DMS 273 (cell line): ENCODE results near the gene PI4KA.

ENCODE experiments used
- DNase-seq: peaks from one replicate; lab custom pipeline; 2025; ENCODE audit not compliant: unreplicated experiment; lab: John Stamatoyannopoulos, UW

PI4KA gene

DNA sequence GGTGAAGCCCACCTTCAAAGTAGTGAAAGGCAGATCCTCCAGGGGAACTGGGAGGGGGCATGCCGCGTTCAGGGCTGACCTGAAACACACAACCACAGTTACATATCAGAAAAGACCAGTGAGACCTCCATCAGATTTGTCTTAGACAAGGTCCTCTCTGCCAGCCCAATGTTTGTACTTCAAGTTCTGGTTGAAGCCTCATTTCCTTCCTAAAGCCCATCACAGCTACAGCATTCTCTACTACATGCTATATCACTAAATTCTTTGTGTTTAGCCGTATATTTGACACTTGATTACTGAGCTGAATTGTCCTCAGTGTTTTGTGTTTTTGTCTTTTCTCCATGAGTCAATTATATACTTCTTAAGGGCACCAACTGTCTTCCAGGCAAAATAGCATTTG is 40.1 kb downstream of the PI4KA start:
- DNase-seq: no peak

GRCh38 chr22:20816559-20816958 is 42.1 kb downstream of the PI4KA start:
- no peak for DNase-seq

- no peak for DNase-seq
Measured at GRCh38 chr22:20815477-20816050, 43.0 kb downstream of the PI4KA start.

GRCh38 chr22:20814221-20814808 is 44.3 kb downstream of the PI4KA start:
- DNase-seq: no peak

- DNase-seq: no peak
Measured at GRCh38 chr22:20813056-20813455, 45.6 kb downstream of the PI4KA start.

GRCh38 chr22:20811971-20812660 is 46.5 kb downstream of the PI4KA start:
- DNase-seq: no peak

GRCh38 chr22:20811171-20811570 is 47.4 kb downstream of the PI4KA start:
- no peak for DNase-seq

DNA sequence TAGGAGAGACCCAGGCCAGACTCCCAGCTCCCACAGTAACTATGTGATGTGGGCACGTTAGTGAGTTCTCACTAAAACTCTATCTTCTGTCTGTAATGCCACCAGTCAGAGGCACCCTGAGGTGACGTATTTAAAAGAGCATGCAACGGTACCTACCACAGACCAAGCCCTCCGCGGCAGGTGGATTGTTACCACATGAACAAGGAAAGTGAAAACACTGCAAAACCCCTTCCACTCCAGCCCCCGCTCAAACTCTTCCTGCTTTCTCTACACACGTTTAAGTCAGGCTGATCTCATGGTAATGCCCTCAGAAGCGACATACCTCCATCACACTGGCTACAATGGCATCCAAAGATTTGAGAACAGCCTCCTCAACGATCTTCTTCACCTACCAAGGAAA is 48.0 kb downstream of the PI4KA start:
- no peak for DNase-seq

DNA sequence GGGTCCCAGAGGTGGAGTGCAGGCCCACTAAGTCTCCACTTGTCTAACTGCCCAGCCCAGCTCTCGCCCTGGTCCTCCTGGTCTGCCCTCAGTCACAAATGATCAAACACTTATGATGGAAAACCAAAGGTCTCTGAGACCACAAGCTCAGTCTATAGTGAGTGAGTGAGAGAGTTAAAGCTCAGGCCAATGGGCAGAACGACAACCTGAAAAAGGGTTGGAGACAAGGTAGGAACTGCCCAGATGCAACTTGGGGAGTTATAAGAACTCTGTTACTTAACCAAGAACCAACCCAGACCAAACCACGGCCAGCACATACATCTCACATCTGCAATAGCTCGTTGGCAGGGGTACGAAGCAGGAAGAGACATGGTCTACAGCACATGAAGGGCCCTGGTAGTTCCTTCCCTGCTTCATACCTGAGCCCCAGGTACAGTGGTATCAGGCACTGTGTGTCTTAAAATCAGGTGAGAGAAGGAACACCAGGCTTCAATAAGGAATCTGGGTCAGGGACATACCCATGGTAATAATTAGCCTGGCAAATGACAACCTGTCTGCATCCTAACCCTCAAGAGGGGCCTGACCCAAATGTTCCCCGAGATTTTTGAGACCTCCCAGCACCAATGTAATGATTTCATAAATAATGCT is 48.9 kb downstream of the PI4KA start:
- no peak for DNase-seq

DNA sequence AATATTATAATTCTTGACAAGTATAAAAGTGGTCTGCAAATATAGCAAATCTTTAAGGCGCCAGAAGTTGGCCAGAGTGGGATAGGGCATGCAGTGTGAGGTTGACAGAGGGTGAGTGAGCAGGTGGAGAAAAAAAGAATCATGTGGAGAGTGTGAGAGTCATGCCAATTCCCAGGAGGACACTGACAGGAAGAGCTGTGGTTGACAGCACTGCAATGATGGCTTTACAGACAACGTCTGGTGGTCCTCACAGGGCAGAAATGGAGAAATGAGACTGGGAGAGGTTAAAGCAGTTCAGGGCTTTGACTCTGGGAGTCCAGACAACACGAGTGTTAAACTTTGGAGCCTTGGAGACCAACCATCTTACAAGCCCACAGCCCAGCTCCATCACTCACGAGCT is 49.8 kb downstream of the PI4KA start:
- DNase-seq: no peak

DNA sequence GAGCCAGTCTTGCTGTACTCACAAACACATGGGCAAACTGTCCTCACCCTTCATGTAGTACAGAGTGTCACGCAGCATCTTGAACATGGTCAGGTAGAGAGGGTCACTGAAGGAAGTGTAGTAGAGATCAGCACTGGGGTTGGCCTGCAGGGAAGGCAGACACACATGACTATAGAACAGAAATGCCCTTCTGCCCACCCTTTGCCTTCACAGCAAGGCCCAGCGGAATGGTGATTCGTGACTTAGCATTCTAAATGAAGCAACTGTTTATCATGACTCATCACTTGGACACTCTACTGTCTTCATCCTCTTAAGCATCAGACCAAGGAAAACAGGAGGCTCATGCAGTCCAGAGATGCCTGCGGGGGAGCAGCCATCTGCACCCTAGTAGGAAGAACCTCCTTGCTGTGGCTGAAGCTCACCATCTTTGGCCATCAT is 51.3 kb downstream of the PI4KA start:
- no peak for DNase-seq

DNA sequence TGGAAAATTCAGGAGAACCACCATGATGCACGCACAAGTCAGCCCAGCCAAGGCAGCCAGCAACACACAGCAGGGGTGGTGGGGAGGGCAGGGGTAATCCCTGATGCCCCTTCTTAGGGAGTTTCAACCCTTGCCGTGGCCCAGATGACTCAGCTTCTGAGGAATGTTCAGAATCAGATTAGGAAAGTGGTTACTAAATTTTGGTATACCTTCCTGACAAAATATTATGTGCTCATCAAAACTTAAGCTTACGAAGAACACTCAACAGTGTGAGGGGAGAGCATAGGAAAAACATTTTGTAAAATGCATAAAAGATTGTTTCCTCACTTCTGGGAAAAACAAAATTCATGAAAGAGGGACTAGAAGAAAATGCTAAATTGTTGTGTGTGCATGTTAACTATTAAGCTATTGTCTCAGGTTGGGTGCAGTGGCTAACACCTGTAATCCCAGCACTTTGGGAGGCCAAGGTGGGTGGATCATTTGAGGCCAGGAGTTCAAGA is 52.6 kb downstream of the PI4KA start:
- no peak for DNase-seq

DNA sequence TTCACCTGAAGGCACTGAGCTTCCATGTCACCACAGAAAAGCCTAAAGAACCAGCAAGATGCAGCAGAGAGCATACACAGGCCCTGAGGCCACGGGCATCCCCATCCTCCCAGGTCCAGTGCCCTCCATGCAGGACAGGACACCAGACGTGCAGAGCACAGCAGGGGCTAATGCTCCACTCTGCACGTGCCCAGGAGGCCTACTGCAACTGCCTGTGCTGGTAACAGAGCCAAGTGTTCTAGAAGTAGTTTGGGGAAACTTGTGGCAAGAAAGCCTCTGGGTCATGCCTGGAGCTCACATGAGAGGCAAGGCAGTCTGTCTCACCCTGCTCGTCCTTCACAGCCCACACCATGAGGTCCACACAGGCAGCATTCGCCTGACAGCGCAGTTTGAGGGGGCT is 54.0 kb downstream of the PI4KA start:
- no peak for DNase-seq

DNA sequence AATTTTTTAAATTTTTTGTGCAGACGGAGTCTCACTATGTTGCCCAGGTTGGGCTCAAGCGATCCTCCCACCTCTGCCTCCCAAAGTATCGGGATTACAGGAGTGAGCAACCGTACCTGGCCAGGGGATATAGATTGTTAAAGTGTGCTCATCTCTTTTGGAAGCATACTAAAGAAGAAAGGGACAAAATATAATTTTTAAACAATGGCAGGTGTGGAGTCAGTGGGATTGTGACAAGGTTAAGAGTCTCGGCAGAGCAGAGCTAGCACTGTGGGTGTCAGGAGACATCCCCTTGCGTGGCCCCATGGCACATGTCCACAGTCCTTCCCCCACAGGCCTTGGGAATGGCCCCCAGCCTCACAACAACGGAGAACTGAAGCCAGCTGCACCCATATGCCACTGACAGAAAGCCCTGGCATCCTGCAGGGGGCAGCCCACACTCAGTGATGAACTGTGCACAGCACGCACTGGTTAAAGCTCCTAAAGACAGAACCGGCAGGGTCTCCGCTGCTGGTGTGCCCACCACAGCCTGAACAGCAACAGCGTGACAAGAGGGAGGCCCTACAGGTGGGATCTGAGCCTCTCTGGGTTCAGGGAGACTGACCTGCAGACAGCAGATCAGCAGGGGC is 54.8 kb downstream of the PI4KA start:
- peak; percentile 50 for DNase-seq

DNA sequence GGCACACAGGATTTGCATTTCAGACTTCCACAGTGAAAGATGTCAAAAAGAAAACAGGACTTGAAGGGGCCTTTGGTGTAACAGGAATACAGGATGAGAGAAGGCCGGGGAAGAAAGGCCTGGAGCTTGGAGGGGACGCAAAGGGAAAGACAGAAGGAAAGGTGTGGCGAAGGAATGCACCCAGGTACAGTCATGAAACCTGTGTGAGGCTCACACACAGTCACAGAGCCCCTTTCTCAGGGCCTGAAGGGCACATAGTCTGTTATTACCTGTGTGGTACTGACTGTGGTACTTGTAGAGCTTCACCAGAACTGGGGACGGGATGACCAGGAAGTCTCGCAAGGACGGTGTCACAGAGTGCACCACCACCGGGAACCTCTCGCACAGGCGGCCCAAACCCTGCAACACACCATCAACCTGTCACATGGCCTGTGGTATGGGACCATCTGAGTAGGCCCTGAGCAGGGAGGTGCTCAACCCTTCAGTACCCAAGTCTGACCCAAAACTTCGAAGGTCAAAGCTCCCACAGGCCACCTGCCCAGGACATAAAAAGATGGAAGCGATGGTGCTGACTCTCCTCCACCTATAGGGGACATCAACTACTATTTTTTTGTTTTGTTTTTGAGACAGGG is 55.6 kb downstream of the PI4KA start:
- no peak for DNase-seq

DNA sequence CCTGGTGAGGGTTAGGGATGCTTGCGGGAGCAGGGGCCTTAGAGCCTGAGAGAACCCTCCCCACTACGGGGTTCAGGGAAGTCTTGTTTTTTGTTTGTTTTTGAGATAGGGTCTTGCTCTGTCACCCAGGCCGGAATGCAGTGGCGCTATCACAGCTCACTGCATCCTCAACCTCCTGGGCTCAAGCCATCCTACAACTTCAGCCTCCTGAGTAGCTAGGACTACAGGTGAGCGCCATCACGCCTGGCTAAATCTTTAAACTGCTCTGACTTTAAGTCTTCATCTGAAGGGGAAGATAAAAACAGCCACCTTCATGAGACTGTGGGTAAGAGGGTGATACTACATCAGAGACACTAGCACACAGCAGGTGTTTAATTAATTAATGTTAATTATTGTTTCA is 56.2 kb downstream of the PI4KA start:
- DNase-seq: no peak

DNA sequence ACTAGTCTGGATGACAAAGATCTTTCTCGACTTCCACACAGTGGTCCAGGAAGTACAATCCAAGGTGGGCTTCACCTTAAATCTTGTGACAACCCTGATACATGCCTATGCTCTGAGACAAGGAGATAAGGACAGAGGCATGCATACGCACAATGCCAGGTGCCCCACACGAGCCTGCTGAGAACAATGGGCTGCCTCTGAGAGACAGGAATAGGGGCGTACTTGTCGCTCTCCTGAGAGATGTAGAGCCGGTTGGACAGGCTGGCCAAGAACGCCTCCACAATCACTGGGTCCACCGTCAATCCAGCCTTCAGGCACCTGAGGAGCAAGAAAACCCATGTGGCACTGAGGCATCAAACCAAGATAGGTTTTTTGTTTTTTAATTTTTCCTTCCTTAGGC is 59.2 kb downstream of the PI4KA start:
- no peak for DNase-seq

GRCh38 chr22:20798974-20799373 is 59.6 kb downstream of the PI4KA start:
- DNase-seq: no peak

DNA sequence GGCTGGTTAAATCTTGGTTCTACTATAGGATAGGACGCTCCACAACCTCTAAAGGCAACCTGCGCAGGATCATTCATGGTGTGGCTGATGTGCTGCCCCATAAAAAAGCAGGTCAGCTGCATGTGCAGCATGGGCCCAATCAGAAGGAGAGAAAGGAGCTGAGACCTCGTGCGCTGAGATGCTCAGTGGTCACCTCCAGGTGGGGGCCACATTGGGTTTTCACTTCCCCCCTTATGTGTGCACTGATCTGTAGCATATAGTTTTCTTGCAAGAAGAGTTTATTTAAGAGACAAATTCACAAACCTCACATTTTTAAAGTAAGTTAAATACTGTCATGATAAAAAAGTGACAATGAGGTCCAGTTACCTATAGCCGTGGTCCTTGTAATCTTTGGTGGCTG is 60.4 kb downstream of the PI4KA start:
- DNase-seq: no peak

DNA sequence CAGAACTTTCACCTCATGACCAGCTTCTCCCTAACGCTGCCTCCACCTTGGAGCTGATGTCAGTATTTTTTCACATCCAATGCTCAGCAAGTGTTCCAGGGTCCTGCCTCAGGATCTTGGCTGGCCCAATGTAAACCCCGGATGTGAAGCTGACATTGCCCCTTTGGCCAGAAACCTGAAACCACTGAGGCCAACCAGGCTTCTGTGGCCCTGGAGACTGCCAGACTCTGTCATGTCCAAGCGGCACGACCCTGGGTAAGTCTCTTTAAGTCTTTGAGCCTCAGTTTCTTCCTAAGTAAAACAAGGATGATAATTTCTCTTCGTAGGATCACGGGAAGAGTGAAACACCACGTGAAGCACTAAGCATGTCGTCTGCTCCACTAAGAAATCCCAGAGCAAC is 61.9 kb downstream of the PI4KA start:
- DNase-seq: no peak
